GM08714 (cell line): ENCODE results near the gene IL1RAPL2.
"Not testable (repeated sequence)": the region's sequence is repeated elsewhere in the genome, so short reads cannot be mapped to it uniquely, and the experiment has no call there.

Experiments used
- H3K4me3 ChIP-seq: fragments of 200-500 bp; sonication (Bioruptor generic); 2 replicates; pipeline ENCODE4 v1.5.1; 2014; ENCODE audit warnings: mild to moderate bottlenecking, low read length, inconsistent platforms
- ZNF274 ChIP-seq: IDR thresholded peaks from 2 replicates; pipeline ENCODE4 v1.6.1; 2012; ENCODE audit warnings: mild to moderate bottlenecking, low read depth, low read length

The IL1RAPL2 gene

DNA sequence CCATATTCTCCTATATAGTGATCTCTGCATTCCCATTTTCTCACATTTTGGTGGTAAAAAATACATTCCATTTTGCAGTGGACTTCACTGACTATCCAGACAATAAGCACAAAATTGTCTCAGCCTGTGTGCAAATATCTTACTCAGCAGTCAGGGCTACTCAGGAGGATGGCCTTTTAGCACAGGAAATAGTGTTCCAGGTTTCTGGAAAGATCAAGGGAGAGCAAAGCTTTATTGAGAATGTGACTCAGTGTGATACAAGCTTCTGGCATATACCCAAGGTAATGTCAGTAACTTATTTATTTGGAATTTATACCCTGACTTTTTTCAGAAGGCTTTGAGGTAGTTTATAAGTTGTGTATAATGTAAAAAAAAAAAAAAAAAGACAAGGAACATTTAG is 421.1 kb downstream of the IL1RAPL2 start:
- TF ChIP-seq ZNF274: no peak
- no peak overlapping the region for H3K4me3 ChIP-seq

DNA sequence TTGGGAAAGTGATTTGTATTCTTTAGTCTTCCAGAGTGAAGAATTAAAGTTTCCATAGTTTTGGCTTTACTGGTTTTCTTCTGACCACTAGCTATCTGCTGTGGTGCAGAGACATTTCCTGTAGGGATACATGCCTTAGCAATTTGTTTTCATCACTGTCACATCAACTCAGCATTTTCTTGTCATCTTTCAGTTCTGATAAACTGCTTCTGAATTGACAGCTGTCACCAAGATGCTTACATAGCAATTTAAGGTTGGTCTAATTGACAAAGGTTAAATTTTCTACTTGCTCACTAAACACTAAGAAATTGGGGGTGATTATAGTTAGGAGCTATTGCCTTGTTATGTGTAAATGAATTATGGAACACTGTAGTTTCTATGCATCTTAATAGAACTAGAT is 422.0 kb downstream of the IL1RAPL2 start:
- H3K4me3 ChIP-seq: no peak overlapping the region
- TF ChIP-seq ZNF274: no peak

DNA sequence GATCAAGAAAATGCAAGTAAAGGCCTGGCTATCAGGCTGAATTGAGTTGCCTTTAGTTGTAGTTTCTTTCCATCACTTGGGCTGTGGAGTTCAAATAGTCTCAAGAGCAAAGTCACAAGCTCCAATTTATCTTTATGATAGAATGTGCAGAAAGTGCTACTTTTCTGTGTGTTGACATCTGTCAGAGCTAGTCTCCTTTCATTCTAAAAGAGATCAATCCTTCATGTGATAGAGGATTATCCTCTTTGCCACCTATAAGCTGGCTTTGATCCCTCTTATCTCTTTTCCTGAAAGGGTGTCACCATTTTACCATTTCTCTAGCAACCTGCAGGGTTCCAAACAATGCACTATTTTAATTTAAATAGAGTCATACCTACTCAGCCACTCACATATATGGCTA is 429.5 kb downstream of the IL1RAPL2 start:
- no peak overlapping the region for H3K4me3 ChIP-seq
- no peak for TF ChIP-seq ZNF274

DNA sequence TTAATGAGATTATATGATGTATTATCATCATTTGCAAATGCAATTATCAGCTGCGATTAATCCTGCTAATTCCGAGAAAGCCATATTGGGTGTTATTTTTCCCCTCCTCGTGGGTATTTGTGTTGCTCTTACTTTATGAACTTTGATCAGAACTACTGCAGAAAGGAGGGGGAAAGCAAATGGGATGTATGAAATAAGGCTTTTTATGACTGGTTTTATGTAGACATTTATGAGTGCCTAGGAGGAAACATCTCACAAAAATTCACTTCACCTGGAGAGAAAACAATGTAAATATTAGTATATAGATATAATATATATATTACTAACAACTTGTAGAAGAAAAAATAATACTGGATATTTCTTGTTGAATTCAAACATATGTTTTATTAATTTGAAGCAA is 440.1 kb downstream of the IL1RAPL2 start:
- no peak overlapping the region for H3K4me3 ChIP-seq
- TF ChIP-seq ZNF274: no peak

DNA sequence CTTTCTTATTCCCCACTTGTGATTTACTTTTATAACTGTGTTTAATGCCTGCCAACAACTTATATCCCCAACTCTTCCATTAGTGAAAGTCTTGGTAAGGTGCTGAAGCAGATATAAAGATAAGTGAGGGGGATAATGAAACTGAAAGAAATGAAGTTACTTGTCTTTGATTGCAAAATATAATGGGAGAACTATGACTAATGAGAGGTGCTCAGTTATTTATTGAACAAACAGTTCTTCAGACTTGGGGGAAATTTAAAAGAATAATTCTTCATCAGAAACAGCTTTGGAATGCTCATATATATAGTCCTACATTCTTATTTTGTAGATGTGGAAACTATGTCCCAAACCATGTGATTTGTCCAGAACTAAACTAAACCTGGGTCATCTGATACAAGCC is 441.0 kb downstream of the IL1RAPL2 start:
- H3K4me3 ChIP-seq: no peak overlapping the region
- TF ChIP-seq ZNF274: no peak

DNA sequence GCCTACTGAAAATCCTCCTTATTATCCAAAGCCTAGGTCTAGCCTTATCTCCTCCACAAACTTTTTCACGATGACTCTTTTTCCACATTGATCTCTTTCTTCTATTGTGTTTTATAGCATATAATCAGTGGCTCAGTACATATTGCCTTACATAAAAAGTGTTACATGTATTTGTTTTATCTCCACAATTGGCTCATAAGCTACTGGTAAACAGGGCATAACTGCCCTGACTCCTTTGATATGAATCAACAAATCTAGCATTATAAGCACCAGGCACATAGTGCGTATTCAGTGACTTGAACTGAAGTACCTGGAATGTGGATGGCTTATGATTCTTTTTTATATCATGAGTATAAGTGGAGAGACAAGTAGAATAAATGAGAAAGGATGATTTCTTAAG is 447.7 kb downstream of the IL1RAPL2 start:
- no peak for TF ChIP-seq ZNF274

DNA sequence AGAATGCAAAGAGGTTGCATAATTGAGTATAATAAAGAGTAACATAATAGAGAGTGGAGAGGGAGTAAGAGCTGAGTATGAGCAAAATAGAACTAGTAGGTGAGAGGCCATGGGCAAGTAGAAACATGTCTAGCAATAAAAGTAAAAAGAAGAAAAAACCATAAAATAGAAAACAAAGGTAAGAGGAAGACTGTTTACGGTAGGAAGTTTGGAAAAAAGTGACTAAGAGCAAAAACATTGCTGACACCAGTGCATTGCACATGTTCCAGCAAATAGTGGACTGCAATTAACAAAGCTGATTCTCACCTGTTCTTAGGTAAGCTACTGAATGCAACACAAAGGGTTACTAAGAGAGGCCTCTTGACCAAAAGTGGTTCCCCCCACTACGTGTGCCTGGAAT is 451.6 kb downstream of the IL1RAPL2 start:
- H3K4me3 ChIP-seq: no peak overlapping the region
- no peak for TF ChIP-seq ZNF274

More for the DNA sequence above, 447.7 kb downstream of the IL1RAPL2 start:
- H3K4me3 ChIP-seq: no peak overlapping the region

DNA sequence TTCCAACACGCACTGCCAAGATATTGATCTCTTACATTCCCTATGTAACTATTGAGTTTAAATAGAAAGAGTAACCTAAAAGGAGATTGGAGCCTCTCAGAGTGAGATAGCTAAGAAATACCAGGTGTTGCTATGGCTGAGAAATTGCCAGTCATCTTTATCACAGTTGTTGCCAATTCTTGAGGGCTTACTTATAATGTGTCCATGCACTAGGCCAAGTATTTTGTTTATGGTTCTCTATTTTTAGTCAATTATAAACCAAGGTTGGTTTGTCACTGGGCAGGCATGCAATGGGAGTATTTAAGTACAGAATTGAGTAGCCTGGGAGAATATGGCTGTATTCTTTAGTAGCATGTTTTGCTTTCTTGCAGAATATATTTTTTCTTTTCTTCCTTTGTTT is 452.9 kb downstream of the IL1RAPL2 start:
- no peak overlapping the region for H3K4me3 ChIP-seq
- no peak for TF ChIP-seq ZNF274

DNA sequence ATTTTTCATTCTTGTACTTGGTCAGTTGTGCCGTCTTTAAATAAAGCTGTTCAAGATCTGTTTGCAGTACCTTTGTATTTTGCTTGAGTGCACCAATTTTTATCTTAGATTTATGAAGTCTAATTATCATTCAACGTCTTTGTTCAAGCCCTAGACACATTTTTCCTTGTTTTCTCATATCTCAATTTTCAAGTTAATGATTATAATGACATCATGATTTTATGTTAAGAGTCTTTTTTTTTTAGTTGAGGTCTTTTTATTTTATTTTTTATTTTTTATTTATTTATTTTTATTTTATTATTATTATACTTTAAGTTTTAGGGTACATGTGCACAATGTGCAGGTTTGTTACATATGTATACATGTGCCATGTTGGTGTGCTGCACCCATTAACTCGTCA is 463.0 kb downstream of the IL1RAPL2 start:
- not testable (repeated sequence) for H3K4me3 ChIP-seq

DNA sequence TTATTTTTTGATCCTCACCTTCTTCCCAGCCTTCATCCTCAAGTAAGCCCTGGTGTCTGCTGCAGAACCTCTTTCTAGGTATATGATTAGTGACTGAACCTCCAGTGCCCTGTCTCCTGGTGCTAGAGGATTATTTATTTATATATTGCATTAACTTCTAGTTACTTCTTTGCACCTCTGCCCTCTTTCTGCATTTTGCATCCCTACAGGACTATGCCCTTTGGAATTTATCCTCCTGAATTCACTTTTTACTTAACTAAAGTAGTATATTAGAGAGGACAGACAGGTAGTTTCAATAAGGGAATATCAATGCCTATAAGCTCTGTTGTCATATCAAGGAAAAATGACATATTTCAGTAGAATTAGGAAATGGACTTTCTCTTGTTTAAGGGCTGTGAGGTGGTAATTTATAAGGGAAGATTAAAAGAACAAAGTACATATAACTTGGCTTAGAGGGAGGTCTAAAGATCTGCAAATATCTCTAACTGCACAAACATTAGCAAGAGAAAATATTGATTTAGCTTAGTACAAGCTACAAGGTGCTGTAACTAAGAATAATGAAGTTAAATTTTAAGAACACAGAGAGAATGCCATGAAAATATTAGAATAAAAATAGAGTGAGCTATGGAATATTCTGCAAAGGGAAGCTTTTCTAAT is 472.8 kb downstream of the IL1RAPL2 start:
- no peak overlapping the region for H3K4me3 ChIP-seq
- no peak for TF ChIP-seq ZNF274

DNA sequence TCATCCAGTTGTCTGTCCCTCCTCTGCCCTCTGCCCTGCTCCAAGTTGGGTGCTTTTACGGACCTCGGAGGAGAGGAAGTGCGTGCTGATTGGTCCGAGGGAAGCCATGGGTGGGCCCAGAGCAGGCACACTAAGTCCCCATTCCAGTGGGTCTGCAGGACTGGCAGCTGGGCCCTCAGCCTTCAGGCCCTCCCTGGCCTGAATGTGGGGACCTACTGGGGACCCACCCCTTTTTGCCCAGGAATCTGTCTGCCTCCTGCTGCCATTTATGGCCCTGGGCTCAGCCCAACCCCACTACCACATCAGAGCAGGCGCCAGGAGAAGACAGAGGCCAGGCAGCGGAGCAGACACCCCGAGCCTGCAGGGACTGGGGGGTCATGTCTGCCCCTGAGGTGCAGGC is 484.9 kb downstream of the IL1RAPL2 start:
- H3K4me3 ChIP-seq: no peak overlapping the region
- TF ChIP-seq ZNF274: no peak

DNA sequence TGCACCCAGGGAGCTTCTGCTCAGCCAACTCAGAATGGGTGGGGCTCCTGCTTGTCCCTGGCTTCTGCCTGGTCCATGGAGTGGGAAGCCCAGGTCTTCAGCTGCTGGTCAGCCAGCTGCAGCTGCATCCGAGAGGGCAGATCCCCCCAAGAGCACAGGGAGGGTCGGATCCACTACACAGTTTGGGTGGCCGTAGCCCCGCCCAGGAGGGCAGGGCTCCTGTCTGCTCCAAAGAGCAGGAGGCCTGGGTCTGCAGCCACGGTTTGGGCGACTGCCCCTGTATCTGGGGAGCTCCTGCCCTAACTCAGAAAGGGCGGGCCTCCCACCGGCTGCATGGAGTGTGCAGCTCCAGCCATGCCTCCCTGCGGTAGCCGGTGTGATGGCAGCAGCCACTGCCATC is 485.4 kb downstream of the IL1RAPL2 start:
- TF ChIP-seq ZNF274: no peak
- H3K4me3 ChIP-seq: no peak overlapping the region

DNA sequence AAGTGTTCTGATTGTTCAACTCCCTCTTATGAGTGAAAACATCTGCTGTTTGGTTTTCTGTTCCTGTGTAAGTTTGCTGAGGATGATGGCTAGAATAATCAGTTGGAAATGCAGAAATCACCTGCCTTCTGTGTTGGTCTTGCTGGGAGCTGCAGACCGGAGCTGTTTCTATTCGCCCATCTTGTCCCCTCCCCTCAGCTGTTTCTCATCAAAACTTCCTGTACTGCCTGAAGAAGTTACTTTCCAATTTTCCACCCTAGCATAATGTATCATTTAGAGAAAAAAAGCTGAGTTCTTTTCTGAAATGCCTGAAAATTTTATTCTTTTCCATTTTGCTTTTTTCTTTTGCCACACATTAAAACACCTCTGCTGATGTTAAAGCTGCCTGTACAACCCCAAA is 486.9 kb downstream of the IL1RAPL2 start:
- no peak overlapping the region for H3K4me3 ChIP-seq
- TF ChIP-seq ZNF274: no peak

DNA sequence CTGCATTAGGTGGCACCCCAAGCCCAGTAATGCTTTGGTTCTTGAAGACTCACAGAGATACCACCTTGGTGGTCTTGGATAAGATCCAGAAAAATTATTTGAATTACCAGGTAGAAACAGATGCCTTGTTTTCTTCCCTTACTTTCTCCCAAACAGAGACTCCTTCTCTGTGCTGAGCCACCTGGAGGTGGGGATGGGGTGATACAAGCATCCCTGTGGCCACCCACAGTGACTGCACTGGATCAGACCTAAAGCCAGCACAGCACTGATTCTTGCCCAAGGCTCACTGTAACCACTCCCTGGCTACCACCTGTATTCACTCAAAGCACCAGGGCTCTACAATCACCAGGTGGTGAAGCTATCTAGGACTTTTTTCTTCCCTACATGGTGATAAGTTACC is 497.7 kb downstream of the IL1RAPL2 start:
- H3K4me3 ChIP-seq: no peak overlapping the region
- no peak for TF ChIP-seq ZNF274

DNA sequence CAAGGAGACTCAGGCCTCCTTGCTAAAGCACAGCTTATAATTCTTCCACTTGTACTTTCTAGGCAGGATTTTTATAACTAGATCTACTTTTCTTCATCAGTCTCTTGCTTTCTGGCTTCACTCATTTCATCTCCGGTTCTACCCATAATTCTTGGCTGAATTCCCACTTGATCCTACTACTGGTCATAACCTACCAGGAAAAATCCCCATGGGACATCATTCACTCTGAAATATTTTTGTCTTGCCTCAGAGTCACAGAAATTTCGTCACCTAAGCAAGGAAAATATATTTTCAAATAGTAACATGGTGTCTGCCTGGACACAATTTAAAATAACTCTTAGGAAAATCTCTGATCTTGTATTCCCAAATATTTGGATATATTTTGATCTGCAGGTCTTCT is 532.2 kb downstream of the IL1RAPL2 start:
- TF ChIP-seq ZNF274: no peak
- H3K4me3 ChIP-seq: no peak overlapping the region

DNA sequence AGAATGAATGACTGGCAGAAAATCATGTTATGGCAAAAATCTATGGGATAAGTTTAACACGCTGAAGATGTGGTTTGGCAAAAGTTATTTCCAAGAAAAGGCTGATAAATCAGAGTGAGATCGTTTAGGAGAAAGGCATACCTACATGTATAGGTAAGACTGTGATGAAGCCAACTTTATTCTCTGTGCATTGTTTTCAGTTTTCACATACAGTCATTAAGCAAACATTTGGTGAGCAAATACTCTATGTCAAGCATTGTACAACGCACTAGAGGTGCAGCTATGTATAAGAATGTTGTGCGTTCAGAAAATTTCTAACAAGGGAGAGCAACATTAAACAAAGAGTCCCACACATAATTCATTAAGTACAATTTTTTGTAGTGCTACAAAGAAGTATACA is 532.8 kb downstream of the IL1RAPL2 start:
- TF ChIP-seq ZNF274: no peak
- no peak overlapping the region for H3K4me3 ChIP-seq
